HG02840 (cell line): ENCODE measurements around the gene CCDC187.
"Not testable (repeated sequence)": the region's sequence is repeated elsewhere in the genome, so short reads cannot be mapped to it uniquely, and the experiment has no call there.

Experiments used
- ATAC-seq: cut with Tn5 transposase; IDR thresholded peaks from one replicate; pipeline ENCODE4 v1.9.1; 2021; ENCODE audit warnings: mild to moderate bottlenecking, moderate library complexity, moderate number of reproducible peaks; ENCODE audit not compliant: unreplicated experiment, low FRiP score

Gene CCDC187

DNA sequence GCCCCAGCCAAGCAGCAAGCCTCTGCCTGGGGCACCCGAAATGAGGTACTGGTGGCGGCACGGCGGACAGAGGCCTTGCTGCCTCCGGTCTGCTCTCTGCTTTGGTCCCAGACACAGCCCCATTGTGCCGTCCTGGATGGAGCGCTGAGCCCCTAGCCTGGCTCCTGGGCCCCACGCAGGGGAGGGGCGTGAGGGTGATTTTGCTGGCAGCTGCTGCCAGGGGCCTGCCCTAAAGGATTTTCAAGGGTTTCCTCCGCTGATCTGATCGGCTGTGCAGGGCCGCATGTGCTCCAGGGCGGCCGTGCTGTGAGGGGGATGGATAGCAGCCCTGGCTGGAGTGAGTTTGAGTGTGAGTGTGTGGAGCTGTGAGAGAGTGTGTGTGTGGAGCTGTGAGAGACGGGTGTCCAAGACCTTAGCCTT lies 24.7 kb upstream of the CCDC187 start:
- ATAC-seq = no peak

GRCh38 chr9:136328011-136328621 lies 24.2 kb upstream of the CCDC187 start:
- no peak for ATAC-seq

DNA sequence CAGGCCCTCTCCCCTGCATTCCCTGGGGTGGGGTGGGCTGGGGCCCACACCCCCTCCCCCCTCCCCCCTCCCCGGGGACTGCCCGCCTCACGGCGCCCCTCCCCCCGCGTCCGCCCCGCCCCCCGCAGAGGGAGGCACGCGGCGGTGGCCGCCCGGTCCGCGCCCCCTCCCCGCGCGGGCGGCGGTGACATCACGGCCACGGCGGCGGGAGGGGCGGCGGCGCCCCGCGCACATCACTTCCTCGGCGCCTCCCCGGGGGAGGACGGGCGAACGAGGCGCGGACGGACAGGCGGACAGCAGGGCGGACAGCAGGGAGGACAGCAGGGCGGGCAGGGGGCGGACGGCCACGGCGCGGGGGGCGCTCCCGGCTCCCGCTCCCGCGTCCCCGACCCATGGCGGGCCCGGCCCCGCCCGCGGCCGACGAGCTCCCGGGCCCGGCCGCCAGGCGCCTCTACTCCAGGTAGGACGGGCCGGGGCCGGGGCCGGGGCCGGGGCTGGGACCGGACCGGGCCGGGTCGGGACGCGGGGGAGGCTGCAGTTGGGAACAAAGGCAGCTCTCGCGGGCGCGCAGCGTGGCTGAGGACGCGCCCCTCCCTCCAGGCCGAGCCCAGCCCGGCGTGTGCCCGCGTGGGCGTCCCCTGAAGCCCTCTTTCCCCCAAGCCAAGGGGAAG lies 23.5 kb upstream of the CCDC187 start, which contains the start of gene GPSM1:
Gene GPSM1 (plus strand): TSS at position 236 of the 671 bp plus-strand sequence. CDS start 157 bp downstream, at position 393.
- ATAC-seq = no peak

GRCh38 chr9:136326761-136327303 lies 22.9 kb upstream of the CCDC187 start:
- ATAC-seq = no peak

DNA sequence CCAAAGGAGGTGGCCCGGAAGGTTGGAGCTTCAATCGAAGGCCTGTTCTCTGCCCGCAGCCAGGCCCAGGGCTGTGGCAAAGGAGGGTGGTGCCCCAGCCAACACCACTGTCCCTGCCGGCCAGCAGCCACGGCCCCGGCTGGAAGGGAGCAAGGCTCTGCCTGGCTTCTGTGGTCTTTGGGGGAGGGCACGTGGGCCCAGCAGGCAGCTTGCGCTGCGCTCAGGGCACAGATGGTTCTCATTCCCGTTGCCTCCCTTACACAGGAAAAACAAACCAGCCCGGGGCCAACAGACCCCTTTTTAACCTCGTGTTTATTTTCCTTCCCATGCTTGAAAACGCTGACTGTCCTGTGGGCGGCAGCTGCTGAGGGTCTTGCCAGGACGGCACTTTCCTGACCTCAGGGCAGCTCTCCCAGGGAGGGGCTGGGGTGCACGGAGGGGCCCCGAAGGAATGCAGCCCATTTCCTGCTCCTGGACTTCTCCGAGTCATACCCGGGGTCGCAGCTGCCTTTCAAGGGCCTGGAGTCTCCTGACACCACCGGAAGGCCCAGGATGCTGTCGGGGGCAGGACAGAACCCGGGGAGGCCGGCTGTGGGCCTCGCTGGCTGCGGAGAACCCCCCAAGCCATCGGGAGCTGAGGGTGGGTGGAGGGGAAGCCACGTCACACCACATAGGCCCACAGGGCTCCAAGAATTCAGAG lies 22.3 kb upstream of the CCDC187 start:
- ATAC-seq = no peak

GRCh38 chr9:136325358-136325757 lies 21.5 kb upstream of the CCDC187 start:
- ATAC-seq = no peak

GRCh38 chr9:136324501-136325300 lies 20.8 kb upstream of the CCDC187 start:
- no peak for ATAC-seq

- ATAC-seq = no peak
These were observed 19.5 kb upstream of the CCDC187 start for GRCh38 chr9:136323371-136323789.

- ATAC-seq = no peak
These were observed 18.9 kb upstream of the CCDC187 start for GRCh38 chr9:136322756-136323330.

- no peak for ATAC-seq
These were observed 17.7 kb upstream of the CCDC187 start for GRCh38 chr9:136321561-136321960.

DNA sequence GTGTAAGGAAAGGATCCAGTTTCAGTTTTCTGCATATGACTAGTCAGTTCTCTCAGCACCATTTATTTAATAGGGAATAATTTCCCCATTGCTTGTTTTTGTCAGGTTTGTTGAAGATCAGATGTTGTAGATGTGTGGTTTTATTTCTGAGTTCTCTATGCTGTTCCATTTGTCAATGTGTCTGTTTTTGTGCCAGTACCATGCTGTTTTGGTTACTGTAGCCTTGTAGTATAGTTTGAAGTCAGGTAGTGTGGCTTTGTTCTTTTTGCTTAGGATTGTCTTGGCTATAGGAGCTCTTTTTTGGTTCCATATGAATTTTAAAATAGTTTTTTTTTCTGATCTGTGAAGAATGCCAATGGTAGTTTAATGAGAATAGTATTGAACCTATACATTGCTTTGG lies 17.1 kb upstream of the CCDC187 start:
- ATAC-seq = not testable (repeated sequence)

DNA sequence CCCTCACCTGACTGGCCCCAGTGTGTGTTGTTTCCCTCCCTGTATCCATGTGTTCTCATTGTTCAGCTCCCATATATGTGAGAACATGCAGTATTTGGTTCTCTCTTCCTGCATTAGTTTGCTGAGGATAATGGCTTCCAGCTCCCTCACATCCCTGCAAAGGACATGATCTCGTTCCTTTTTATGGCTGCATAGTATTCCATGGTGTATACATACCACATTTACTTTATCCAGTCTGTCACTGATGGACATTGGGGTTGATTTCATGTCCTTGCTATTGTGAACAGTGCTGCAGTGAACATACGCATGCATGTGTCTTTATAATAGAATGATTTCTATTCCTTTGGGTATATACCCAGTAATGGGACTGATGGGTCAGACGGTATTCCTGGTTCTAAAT lies 16.1 kb upstream of the CCDC187 start:
- not testable (repeated sequence) for ATAC-seq

DNA sequence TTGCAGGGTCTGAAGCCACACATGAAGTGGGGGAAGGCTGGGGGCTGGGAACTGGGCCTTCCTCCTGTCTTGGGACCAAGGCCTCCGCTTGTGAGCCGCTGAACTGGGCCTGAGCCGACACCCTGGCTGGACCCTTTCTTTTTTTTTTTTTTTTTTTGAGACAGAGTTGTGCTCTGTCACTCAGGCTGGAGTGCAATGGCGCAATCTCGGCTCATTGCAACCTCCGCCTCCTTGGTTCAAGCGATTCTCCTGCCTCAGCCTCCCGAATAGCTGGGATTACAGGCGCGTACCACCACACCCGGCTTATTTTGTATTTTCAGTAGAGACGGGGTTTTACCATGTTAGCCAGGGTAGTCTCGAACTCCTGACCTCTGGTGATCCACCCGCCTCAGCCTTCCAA lies 15.3 kb upstream of the CCDC187 start:
- ATAC-seq = not testable (repeated sequence)

- no peak for ATAC-seq
These were observed 14.9 kb upstream of the CCDC187 start for GRCh38 chr9:136318776-136319241.

GRCh38 chr9:136318111-136318775 lies 14.3 kb upstream of the CCDC187 start:
- ATAC-seq = no peak

DNA sequence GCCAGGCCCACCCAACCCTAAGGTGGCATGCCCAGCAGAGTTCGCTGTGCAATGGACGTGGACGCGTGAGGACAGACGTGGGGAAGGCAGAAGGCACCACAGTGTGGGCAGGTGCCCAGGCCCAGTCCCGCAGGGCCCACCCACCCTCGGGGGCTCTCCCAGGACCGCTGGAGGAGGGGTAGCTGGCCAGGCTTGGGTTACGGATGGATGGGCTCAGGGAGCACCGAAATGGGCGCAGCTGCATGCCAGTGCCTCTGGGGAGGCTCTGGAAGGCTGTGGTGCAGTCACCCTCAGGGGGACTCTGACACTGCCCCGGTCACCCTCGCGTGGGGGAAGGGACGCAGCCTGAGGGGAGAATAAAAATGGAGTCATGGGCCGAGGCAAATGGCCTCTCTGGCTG lies 13.8 kb upstream of the CCDC187 start:
- ATAC-seq = no peak

GRCh38 chr9:136316896-136317676 lies 13.2 kb upstream of the CCDC187 start:
- no peak for ATAC-seq

GRCh38 chr9:136316271-136316751 lies 12.4 kb upstream of the CCDC187 start:
- ATAC-seq = no peak

DNA sequence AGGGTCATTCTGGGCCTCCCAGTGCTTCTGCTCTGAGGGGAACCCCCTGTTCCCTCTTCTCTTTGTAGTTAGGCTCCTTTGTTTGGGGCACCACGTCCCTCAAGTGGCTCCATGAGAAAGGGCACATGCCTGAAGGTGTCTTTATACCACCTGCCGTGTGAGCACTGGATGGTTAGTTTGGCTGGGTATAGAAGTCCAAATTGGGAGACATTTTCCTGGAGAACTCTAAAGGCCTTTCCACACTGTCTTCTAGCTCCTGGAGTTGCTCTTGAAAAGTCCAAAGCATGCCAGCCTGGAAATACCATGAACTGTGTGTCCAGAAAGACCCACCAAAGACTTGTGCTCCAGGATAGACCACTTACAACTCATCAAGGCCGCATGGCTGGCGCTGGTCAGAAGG lies 11.1 kb upstream of the CCDC187 start:
- no peak for ATAC-seq
